Tibial nerve (tissue), 4 donors: ENCODE data around the gene STAC3. TPM values are rescaled to one million over a fixed set of nuclear protein-coding genes. Genes with fewer than 3 reads are reported as not detected.

Experiments used
- DNase-seq, 2 donors: peaks; one replicate each; pipeline ENCODE4 v3.0.0-alpha.2; 2019; ENCODE audit warnings: low spot score in 2 of 2
- H3K27ac ChIP-seq, 4 donors: fragments of 200-600 bp; sonication (generic) in 3 of 4; one replicate each; pipeline ENCODE4 v1.5.1; 2017 to 2019; ENCODE audit warnings: mild to moderate bottlenecking in 1 of 4
- H3K27me3 ChIP-seq, 2 donors: fragments of 200-600 bp; sonication (generic) in 1 of 2; one replicate each; pipeline versions ENCODE4 v1.5.1 to v1.6.0; 2017 to 2019
- H3K36me3 ChIP-seq, 3 donors: fragments of 200-600 bp; sonication (generic); one replicate each; pipeline ENCODE4 v1.5.1; 2018 to 2019
- H3K4me1 ChIP-seq, 4 donors: fragments of 200-600 bp; sonication (generic) in 3 of 4; one replicate each; pipeline ENCODE4 v1.5.1; 2017 to 2019
- H3K4me3 ChIP-seq, 4 donors: fragments of 200-600 bp; sonication (generic) in 3 of 4; one replicate each; pipeline ENCODE4 v1.5.1; 2017 to 2019; ENCODE audit warnings: mild to moderate bottlenecking in 1 of 4, moderate library complexity in 1 of 4
- H3K9me3 ChIP-seq, 4 donors: fragments of 200-600 bp; sonication (generic) in 3 of 4; one replicate each; pipeline ENCODE4 v1.5.1; 2017 to 2019
- EP300 ChIP-seq, 2 donors: sonication (generic); formaldehyde crosslinking; IDR thresholded peaks; one replicate each; pipeline ENCODE4 v1.6.1; 2017; ENCODE audit warnings: antibody characterized with exemption in 2 of 2, mild to moderate bottlenecking in 1 of 2
- POLR2A ChIP-seq, 2 donors: fragments of 450-650 bp; IDR thresholded peaks; one replicate each; pipeline ENCODE4 v1.6.1; 2017; ENCODE audit warnings: antibody characterized with exemption in 2 of 2, mild to moderate bottlenecking in 2 of 2, moderate library complexity in 2 of 2
- WGBS, 2 donors: methylation state at CpG; one replicate each; pipeline ENCODE4 v1.1.5; 2018; 5-methylcytosine and 5-hydroxymethylcytosine counted together
- total RNA-seq, 4 donors: library from RNA; depleted of rRNA; stranded (reverse); fragments of >200 nt; gene quantifications; one replicate each; pipeline ENCODE4 v1.1.0, GENCODE V29; 2016
- TF ChIP-seq, protein P1 (sequence below), 5 experiments: fragments of 200-600 bp in 3 of 5; fragments of 450-650 bp in 2 of 5; sonication (generic) in 3 of 5; IDR thresholded peaks; one replicate each; pipeline ENCODE4 v1.5.1; 2016 to 2019; ENCODE audit warnings: antibody characterized with exemption in 5 of 5, mild to moderate bottlenecking in 3 of 5, moderate library complexity in 2 of 5

The STAC3 gene
- total RNA-seq, 4 donors from 2014 or later: 1.7 to 5.0 (median 3.6) TPM; not detected in 1

DNA sequence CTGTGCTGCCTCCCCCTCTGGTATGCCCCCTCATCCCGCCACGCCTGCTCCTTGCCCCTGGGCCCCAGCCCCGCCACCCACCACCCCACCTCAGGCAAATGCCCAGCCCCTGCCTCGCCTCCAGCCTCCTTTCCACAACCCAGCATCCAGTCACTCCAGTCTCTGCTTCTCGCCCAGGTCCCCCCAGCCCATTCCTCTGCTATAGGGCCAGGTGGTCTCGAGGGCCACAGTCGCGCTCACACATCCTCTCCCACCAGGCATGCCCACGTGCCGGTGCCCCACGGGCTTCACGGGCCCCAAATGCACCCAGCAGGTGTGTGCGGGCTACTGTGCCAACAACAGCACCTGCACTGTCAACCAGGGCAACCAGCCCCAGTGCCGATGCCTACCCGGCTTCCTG, 40.5 kb downstream of the STAC3 start:
- no peak for DNase-seq
- peaks cover 0 to 12% of the 10 kb centered on the region in 2 donors for H3K27me3 ChIP-seq
- WGBS, 2 donors: 90 to 91% methylated on average over 15 of the region's 15 CpGs
- H3K4me1 ChIP-seq: peaks cover 0 to 46% (median 19%) of the 10 kb centered on the region in 4 donors
- H3K9me3 ChIP-seq: no peaks in the 10 kb centered on the region
- no peak overlapping the region for H3K4me3 ChIP-seq
- TF ChIP-seq, protein P1, sequence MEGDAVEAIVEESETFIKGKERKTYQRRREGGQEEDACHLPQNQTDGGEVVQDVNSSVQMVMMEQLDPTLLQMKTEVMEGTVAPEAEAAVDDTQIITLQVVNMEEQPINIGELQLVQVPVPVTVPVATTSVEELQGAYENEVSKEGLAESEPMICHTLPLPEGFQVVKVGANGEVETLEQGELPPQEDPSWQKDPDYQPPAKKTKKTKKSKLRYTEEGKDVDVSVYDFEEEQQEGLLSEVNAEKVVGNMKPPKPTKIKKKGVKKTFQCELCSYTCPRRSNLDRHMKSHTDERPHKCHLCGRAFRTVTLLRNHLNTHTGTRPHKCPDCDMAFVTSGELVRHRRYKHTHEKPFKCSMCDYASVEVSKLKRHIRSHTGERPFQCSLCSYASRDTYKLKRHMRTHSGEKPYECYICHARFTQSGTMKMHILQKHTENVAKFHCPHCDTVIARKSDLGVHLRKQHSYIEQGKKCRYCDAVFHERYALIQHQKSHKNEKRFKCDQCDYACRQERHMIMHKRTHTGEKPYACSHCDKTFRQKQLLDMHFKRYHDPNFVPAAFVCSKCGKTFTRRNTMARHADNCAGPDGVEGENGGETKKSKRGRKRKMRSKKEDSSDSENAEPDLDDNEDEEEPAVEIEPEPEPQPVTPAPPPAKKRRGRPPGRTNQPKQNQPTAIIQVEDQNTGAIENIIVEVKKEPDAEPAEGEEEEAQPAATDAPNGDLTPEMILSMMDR (IDR thresholded peaks at IDR 0.05): no peak
- TF ChIP-seq POLR2A (IDR thresholded peaks at IDR 0.05) (no peak), EP300 (IDR thresholded peaks at IDR 0.05) (no peak)
- peaks cover 6 to 75% (median 11%) of the 10 kb centered on the region in 3 donors for H3K36me3 ChIP-seq
- H3K27ac ChIP-seq: no peak overlapping the region

DNA sequence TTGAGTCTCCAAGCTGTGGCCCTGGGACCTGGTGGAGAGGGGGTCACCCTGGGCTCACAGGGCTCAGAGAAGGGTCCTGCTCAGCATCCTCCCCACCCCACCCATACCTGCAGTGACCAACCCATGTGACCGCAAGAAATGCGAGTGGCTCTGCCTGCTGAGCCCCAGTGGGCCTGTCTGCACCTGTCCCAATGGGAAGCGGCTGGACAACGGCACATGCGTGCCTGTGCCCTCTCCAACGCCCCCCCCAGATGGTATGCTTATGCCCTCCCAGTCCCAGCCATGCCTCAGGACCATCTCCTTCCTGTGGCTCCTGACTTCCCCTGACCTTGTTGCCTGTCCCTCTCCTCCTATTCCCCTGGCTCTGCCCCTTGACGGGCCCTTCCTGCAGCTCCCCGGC, 41.1 kb downstream of the STAC3 start:
- peak overlapping the region in 1 of 4 donors; percentile 78 for H3K27ac ChIP-seq
- peaks cover 0 to 41% (median 18%) of the 10 kb centered on the region in 4 donors for H3K4me1 ChIP-seq
- 85 to 90% methylated on average over 8 of the region's 8 CpGs for WGBS, 2 donors
- no peaks in the 10 kb centered on the region for H3K9me3 ChIP-seq
- peaks cover 6 to 80% (median 11%) of the 10 kb centered on the region in 3 donors for H3K36me3 ChIP-seq
- DNase-seq: no peak
- H3K4me3 ChIP-seq: no peak overlapping the region
- no peak for TF ChIP-seq POLR2A (IDR thresholded peaks at IDR 0.05)
- TF ChIP-seq, protein P1 (IDR thresholded peaks at IDR 0.05): no peak
- no peak for TF ChIP-seq EP300 (IDR thresholded peaks at IDR 0.05)
- H3K27me3 ChIP-seq: peaks cover 0 to 6% of the 10 kb centered on the region in 2 donors

DNA sequence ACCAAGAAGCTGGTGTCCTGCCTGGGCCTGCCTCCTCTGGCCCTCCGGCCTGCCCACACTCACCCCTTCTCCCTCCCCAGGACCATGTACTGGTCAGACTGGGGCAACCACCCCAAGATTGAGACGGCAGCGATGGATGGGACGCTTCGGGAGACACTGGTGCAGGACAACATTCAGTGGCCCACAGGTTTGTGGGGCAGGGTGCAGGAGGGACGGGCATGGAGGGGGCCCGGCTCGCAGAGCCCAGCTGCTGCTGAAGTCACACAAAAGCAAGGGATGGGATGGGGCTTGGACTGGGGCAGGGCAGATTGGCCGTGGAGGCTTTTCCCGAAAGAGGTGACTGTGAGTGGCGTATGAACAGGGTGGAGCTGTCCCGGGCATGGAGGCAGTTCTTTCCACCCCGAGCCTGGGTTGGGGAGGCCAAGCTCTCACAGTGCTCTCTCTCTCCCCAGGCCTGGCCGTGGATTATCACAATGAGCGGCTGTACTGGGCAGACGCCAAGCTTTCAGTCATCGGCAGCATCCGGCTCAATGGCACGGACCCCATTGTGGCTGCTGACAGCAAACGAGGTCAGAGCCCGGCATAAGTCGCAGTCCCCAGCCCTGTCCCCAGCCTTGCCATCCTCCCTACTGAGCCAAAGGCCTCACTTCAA, 42.2 kb downstream of the STAC3 start:
- no peaks in the 10 kb centered on the region for H3K27me3 ChIP-seq
- H3K36me3 ChIP-seq: peaks cover 6 to 92% (median 11%) of the 10 kb centered on the region in 3 donors
- H3K9me3 ChIP-seq: no peaks in the 10 kb centered on the region
- WGBS, 2 donors: 45 to 59% methylated on average over 19 to 20 of the region's 22 CpGs
- peaks cover 0 to 29% (median 9%) of the 10 kb centered on the region in 4 donors for H3K4me1 ChIP-seq
- TF ChIP-seq POLR2A (IDR thresholded peaks at IDR 0.05): no peak
- TF ChIP-seq EP300 (IDR thresholded peaks at IDR 0.05): no peak
- TF ChIP-seq, protein P1 (IDR thresholded peaks at IDR 0.05): no peak
- peak overlapping the region in 3 of 4 donors; percentile 54 to 78 (median 63) for H3K27ac ChIP-seq
- H3K4me3 ChIP-seq: no peak overlapping the region
- DNase-seq: no peak

DNA sequence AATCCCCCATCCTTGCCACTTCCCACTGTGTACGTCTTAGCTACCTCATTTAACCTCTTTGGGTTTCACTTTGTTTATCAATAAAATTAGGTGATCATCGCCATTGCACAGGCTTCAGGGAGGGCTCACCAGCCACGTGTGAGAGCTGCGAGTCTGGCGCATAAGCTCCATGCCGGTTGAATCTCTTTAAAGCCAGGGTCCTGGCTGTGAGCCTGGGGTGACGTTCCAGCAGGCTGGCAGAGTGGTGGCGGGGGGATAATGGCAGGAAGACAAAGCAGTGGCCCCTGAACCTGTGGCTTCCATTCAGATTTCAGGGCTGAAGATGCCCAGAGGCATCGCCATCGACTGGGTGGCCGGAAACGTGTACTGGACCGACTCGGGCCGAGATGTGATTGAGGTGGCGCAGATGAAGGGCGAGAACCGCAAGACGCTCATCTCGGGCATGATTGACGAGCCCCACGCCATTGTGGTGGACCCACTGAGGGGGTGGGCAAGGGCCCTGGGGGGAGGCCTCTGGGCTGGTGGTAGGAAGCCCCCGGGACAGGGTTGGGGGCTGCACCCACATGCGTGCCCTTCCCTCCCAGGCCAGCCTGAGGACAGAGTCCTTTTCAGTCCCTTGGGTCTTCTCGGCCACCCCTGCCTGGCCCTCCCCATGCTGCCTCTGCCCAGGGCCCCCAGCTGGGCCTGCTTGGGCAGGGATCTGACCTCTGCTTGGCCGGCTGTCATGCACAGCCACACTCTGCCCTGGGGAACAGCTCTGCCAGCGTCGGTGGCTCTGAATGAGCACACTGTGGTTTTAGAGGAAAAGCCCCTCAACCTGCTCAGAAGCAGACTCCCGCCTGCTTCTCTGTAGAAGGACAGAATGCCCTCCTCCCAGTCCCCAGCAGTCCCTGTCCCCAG, 43.0 kb downstream of the STAC3 start:
- Histone ChIP-seq H3K4me3 (no peak overlapping the region), H3K27me3 (no peaks in the 10 kb centered on the region), H3K4me1 (peaks cover 0 to 22% (median 5%) of the 10 kb centered on the region in 4 donors), H3K9me3 (no peaks in the 10 kb centered on the region), H3K27ac (peak overlapping the region in 3 of 4 donors; percentile 54 to 78 (median 63)), H3K36me3 (peaks cover 6 to 100% (median 11%) of the 10 kb centered on the region in 3 donors)
- no peak for DNase-seq
- WGBS, 2 donors: 74 to 82% methylated on average over 24 to 26 of the region's 29 CpGs
- TF ChIP-seq, protein P1 (IDR thresholded peaks at IDR 0.05): no peak

DNA sequence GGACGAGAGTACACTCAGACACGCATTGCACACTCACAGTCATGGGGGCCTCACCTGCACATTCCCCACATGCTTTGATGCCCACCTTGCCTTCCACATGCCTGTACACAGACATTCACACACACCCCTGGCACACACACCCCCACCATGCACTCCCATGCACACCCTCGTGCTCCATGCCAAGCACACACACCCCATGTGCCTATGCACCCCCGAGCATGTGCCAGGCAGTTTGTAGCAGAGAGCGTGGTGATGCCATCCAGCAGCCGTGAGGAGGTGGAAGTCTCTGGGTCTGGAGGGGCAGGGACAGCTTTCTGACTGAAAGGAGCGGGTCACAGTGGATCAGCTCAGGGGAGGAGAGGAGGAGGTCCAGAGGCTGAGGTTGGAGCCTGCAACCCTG, 45.1 kb downstream of the STAC3 start:
- peaks cover 0 to 10% (median 5%) of the 10 kb centered on the region in 4 donors for H3K4me1 ChIP-seq
- WGBS, 2 donors: 86 to 87% methylated on average over 7 of the region's 7 CpGs

More for the DNA sequence above, 45.1 kb downstream of the STAC3 start:
- H3K36me3 ChIP-seq: peaks cover 6 to 100% (median 11%) of the 10 kb centered on the region in 3 donors
- no peak for TF ChIP-seq POLR2A (IDR thresholded peaks at IDR 0.05)
- H3K27ac ChIP-seq: no peak overlapping the region
- no peak overlapping the region for H3K4me3 ChIP-seq
- DNase-seq: no peak
- H3K9me3 ChIP-seq: no peaks in the 10 kb centered on the region
- no peaks in the 10 kb centered on the region for H3K27me3 ChIP-seq
